Left ventricle myocardium inferior (tissue), 1 donor: ENCODE data around the gene ELFN1. TPM values are rescaled to one million over a fixed set of nuclear protein-coding genes. Genes with fewer than 3 reads are reported as not detected.

ENCODE experiments used
- DNase-seq: peaks from one replicate; pipeline ENCODE4 v3.0.0-alpha.2; 2020
- H3K27ac ChIP-seq: fragments of 200-600 bp; replicated peaks from 2 replicates; pipeline ENCODE4 v1.8.0; 2021
- H3K27me3 ChIP-seq: fragments of 200-600 bp; 2 replicates; pipeline ENCODE4 v1.8.0; 2021; ENCODE audit warnings: low read depth
- H3K36me3 ChIP-seq: fragments of 200-600 bp; 2 replicates; pipeline ENCODE4 v1.8.0; 2021
- H3K4me1 ChIP-seq: fragments of 200-600 bp; 2 replicates; pipeline ENCODE4 v1.8.0; 2021
- H3K4me3 ChIP-seq: fragments of 200-600 bp; 2 replicates; pipeline ENCODE4 v1.8.0; 2021; ENCODE audit warnings: mild to moderate bottlenecking, moderate library complexity
- H3K9me3 ChIP-seq: fragments of 200-600 bp; replicated peaks from 2 replicates; pipeline ENCODE4 v1.8.0; 2021
- intact Hi-C: fragments of 100-400 bp; cut with micrococcal nuclease; formaldehyde crosslinking; loops from one replicate; pipeline ENCODE4 v1.11.0; 2022
- total RNA-seq: library from RNA; stranded (reverse); fragmentation: NEBNext Ultra II Directional; extraction: Animal tissue kit (Norgen Biotek cat#: 25700); gene quantifications from one replicate; pipeline ENCODE4 v1.2.1, GENCODE V29; 2021
- TF ChIP-seq, protein P1 (sequence below): fragments of 200-600 bp; IDR thresholded peaks from 2 replicates; pipeline ENCODE4 v1.8.0; 2021; ENCODE audit warnings: antibody characterized with exemption, mild to moderate bottlenecking, borderline replicate concordance
- donor health status: DM: no; HTN: yes; CAD: no; lungs with severe emphysema.

ELFN1 gene
- total RNA-seq, 1 donor from 2014 or later, result 10.5 TPM

DNA sequence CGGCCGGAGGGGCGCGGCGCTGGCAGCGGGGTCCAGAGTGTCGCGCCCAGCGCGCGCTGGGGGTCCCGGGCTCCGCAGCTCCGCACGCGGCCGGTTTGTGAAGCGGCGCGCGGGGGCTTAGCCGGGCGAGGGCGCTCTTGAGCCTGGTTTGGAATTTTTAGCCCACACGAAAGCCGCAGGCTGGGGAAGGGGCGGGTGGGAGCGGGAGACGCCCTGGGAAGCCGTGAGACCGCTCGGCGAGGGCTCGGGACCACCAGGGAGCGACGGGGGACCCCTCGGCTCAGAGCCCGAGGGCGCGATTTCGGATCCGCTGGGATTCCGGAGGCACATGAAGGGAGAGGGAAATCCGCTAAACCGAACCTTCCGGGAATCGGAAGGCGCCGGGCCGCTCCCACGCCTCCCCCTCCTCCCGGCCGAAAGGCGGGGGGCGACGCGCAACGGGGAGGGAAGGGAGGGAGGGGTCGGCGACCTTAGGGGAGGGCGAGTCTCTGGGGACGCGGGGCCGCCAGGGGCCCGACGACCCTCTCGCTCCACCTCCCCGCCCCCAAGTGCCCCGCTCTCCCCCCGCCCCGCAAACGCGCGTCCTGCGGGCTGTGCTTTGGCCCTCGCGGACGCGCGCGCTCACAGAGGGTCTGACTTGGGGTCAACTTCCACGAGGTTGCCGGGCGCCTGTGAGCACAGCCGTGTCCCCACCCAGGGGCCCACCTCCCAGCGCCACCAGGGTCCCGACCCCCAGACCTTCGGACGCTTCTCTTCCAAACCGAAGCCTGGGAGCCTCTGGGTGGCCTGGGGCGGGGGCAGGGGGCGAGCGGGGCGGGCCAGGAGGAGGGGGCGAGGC is 5.1 kb upstream of the ELFN1 start:
- Histone ChIP-seq H3K4me3 (peak overlapping the region; percentile 82), H3K27ac (peak overlapping the region; percentile 87), H3K4me1 (peaks cover 61% of the 10 kb centered on the region), H3K27me3 (peaks cover 84% of the 10 kb centered on the region), H3K9me3 (no peaks in the 10 kb centered on the region), H3K36me3 (no peaks in the 10 kb centered on the region)
- intact Hi-C loops, result no loop called here
- TF ChIP-seq, protein P1, sequence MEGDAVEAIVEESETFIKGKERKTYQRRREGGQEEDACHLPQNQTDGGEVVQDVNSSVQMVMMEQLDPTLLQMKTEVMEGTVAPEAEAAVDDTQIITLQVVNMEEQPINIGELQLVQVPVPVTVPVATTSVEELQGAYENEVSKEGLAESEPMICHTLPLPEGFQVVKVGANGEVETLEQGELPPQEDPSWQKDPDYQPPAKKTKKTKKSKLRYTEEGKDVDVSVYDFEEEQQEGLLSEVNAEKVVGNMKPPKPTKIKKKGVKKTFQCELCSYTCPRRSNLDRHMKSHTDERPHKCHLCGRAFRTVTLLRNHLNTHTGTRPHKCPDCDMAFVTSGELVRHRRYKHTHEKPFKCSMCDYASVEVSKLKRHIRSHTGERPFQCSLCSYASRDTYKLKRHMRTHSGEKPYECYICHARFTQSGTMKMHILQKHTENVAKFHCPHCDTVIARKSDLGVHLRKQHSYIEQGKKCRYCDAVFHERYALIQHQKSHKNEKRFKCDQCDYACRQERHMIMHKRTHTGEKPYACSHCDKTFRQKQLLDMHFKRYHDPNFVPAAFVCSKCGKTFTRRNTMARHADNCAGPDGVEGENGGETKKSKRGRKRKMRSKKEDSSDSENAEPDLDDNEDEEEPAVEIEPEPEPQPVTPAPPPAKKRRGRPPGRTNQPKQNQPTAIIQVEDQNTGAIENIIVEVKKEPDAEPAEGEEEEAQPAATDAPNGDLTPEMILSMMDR, result peak; percentile 78
- peak; percentile 68 for DNase-seq

DNA sequence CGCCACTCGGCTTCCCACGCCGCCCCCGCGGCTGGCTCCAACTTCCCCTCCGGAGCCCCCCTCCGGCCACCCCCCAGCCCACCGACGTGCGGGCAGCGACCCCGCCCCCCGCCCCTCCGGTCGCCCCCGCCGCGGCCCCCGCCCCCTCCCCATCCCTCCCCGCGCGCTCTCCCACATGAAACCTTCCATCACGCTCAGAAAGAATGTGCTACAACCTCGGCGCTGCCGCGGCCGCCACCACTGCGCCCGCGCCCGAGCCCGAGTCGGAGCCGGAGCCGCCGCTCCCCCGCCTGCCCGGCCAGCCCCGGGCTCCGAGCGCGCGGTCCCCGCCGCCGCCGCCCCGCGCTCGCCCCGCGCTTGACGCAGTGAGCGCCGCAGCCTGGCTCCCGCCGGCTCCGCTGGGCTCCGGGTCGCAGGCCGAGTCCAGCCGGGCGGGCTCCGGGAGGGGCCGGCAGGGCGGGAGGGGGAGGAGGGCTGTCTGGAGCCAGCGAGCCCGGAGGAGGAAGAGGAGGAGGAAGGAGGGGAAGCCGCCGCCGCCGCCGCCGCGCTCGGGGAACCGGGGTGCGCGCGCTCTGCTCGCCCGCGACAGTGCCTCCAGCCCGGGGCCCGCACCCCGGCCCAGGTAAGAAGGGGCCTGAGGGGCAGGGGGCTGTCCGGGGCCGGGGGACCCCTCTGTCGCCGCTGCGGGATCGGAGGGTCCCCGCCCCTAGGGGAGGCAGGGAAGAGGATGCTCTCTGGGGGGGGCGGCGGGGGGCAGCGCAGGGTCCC is 4.3 kb upstream of the ELFN1 start:
- Histone ChIP-seq H3K9me3 (no peaks in the 10 kb centered on the region), H3K36me3 (no peaks in the 10 kb centered on the region), H3K4me1 (peaks cover 69% of the 10 kb centered on the region), H3K4me3 (peak overlapping the region; percentile 82), H3K27me3 (peaks cover 84% of the 10 kb centered on the region), H3K27ac (peak overlapping the region; percentile 87)
- intact Hi-C loops, result no loop called here
- DNase-seq, result peak; percentile 56
- TF ChIP-seq, protein P1, result no peak

DNA sequence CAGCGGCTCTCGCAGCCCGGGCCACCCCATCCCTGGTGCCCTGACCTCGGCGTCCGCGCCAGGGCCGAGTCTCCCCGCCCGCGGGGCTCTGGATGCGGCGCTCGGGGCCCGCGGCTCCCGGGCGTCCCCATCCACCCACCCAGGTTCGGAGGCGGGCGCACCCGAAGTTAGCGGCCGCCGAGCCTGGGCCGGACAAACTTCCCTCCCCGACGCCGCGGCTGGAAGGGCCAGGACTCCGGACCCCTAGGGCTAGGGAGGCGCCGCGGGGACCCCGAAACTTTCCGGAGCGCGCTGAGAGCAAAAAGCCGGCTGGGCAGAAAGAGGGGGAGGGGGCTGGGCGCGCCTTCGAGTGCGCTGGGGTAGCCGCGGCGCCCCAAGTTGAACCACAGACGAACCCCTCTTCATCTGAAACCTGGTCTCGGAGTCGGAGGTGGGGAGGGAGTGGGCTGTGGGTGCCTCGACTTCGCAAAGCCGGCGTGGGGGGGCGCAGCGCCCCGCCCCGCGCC is 3.7 kb upstream of the ELFN1 start:
- peak overlapping the region; percentile 87 for H3K27ac ChIP-seq
- H3K36me3 ChIP-seq, result no peaks in the 10 kb centered on the region
- peaks cover 75% of the 10 kb centered on the region for H3K4me1 ChIP-seq
- DNase-seq, result no peak
- intact Hi-C loops, result no loop called here
- TF ChIP-seq, protein P1, result no peak
- peaks cover 90% of the 10 kb centered on the region for H3K27me3 ChIP-seq
- no peaks in the 10 kb centered on the region for H3K9me3 ChIP-seq
- peak overlapping the region; percentile 82 for H3K4me3 ChIP-seq

DNA sequence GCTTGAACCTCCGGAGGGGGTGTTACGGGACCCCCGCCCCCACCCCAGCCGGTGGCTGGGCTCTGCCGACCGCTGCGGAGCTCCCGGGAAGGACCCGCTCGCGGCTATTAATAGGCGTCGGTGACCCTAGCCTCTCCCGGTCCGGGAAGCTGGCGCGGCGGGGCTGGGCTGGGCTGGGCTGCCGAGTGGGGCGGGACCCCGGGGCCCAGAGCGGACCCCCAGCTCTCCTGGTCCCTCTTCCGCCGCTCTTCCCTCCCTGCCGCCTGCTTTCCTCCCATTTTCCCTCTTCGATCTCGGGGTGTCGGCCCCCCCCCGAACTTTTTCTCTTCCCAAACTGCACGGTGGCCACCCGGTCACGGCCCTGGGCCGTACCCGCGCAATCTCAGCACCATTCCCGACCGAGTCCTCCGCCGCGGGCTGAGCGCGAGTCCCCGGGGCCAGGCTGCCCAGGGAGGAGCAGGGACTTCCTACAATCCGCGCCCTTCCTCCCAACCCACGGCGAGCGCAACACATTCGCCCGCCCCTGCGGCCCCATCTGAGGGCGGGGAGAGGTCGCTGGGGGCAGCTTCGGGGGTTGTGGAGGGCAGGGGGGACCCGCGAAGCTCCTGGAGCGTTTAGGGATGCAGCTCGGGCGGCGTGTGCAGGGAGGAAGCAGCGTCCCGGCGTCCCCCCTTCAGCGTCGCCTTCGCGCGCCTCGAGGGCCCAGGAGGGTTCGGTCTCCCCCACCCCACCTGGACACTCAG is 3.1 kb upstream of the ELFN1 start:
- no peaks in the 10 kb centered on the region for H3K9me3 ChIP-seq
- intact Hi-C loops, result no loop called here
- no peaks in the 10 kb centered on the region for H3K36me3 ChIP-seq
- peak overlapping the region; percentile 87 for H3K27ac ChIP-seq
- peaks cover 75% of the 10 kb centered on the region for H3K4me1 ChIP-seq
- peak overlapping the region; percentile 82 for H3K4me3 ChIP-seq
- H3K27me3 ChIP-seq, result peaks cover 93% of the 10 kb centered on the region
- TF ChIP-seq, protein P1, result no peak
- DNase-seq, result no peak
